GM12872 (cell line): ENCODE results near the gene RIBC2.

ENCODE experiments used
- TF ChIP-seq, protein P1 (sequence below): IDR thresholded peaks from 3 replicates; pipeline ENCODE4 v1.5.1; 2011; ENCODE audit warnings: low read depth, mild to moderate bottlenecking, low read length, moderate library complexity; ENCODE audit not compliant: insufficient read depth

Gene RIBC2

GRCh38 chr22:45413368-45414211 lies at the start of gene RIBC2, which contains the start of gene SMC1B:
Gene RIBC2, plus strand, starts transcription at chr22:45413693. Its CDS starts 194 bp downstream, at chr22:45413887.
Gene SMC1B, minus strand, starts transcription at chr22:45413599. Its CDS starts 32 bp downstream, at chr22:45413567.
- TF ChIP-seq, protein P1, sequence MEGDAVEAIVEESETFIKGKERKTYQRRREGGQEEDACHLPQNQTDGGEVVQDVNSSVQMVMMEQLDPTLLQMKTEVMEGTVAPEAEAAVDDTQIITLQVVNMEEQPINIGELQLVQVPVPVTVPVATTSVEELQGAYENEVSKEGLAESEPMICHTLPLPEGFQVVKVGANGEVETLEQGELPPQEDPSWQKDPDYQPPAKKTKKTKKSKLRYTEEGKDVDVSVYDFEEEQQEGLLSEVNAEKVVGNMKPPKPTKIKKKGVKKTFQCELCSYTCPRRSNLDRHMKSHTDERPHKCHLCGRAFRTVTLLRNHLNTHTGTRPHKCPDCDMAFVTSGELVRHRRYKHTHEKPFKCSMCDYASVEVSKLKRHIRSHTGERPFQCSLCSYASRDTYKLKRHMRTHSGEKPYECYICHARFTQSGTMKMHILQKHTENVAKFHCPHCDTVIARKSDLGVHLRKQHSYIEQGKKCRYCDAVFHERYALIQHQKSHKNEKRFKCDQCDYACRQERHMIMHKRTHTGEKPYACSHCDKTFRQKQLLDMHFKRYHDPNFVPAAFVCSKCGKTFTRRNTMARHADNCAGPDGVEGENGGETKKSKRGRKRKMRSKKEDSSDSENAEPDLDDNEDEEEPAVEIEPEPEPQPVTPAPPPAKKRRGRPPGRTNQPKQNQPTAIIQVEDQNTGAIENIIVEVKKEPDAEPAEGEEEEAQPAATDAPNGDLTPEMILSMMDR, result no peak

DNA sequence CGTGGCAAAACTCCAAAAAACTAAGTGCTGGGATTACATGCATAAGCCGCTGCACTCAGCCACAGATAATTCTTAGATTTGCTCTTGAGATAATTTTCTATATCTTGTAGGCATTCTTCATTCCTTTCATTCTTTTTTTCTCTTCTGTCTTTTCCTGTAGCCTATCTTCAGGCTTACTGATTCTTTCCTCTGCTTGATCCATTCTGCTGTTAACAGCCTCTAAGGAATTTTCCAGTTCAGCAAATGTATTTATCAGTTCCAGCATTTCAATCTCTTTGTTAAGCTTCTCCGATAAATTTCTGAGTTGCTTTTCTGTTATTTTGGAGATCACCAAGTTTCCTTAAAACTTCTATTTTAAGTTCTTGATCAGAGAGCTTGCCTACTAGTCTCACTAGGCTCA lies 46.8 kb upstream of the RIBC2 start:
- TF ChIP-seq, protein P1, result no peak

DNA sequence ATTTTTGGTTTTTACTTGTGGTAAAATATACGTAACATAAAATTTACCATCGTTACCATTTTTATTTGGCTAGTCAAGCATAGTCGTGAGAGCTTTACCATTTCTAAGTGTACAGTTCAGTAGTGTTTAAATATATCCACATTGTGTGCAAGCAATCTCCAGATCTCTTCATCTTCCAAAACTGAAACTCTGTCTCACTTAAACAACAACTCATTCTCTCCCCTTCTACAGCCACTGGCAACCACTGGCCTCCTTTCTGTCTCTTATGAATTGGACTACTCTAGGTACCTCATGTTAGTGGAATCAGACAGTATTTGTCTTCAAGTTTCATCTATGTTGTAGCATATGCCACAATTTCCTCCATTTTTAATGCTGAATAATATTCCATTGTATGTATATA lies 37.5 kb upstream of the RIBC2 start:
- TF ChIP-seq, protein P1, result no peak

- TF ChIP-seq, protein P1, result no peak
These were observed 36.8 kb upstream of the RIBC2 start for GRCh38 chr22:45376703-45377102.

DNA sequence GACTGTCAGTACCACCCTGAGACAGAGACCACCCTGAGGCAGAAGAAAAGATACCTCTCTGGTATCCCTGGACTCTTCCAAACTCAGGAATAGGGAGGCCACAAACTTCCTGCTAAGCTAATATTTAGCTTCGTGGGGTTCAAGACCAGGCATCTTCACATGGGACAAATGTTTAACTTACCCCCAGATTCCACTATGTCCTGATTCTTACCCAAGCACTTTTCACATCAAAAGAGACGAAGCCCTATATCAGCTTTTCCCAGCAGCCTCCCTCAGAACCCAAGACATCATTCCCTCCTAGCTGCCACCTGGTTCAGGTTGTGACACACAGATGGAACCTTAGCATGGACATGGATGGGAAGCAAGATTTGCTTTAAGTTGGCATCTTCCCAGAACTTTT lies 32.1 kb upstream of the RIBC2 start:
- TF ChIP-seq, protein P1, result no peak

- TF ChIP-seq, protein P1, result no peak
These were observed 23.9 kb upstream of the RIBC2 start for GRCh38 chr22:45389546-45389945.

DNA sequence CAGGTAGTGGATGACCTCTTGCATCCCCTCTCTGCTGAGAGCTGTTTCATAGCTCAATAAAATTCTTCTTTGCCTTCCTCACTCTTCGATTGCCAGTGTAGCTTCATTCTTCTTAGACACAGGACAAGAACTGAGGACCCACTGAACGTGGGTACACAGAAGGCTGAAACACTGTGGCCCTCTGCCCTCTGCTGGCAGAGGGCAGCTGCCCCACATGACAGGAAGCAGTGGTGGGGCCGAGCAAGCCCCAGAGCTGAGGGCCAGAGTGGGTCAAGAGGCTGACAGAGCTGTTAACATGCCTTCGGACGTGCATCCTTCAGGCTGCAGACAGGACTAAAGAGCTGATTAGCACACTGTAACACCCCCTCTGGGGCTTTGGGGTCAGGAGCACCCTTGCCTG lies 15.7 kb upstream of the RIBC2 start:
- TF ChIP-seq, protein P1, result peak; percentile 35; the same call in 2 of the 3 replicates
